CD8-positive, alpha-beta memory T cell (primary cell): Measurements from ENCODE around the gene MYEOV. TPM values are rescaled to one million over a fixed set of nuclear protein-coding genes. Genes with fewer than 3 reads are reported as not detected.

ENCODE experiments used
- CTCF ChIA-PET: fragments of 350-600 bp; sonication (Branson Sonifier 250); formaldehyde crosslinking; loops from one replicate; lab custom pipeline; 2021; ENCODE audit warnings: antibody characterized with exemption; lab: Charles Lee
- POLR2A ChIA-PET: fragments of 350-600 bp; sonication (Branson Sonifier 250); formaldehyde crosslinking; loops from one replicate; lab custom pipeline; 2021; ENCODE audit warnings: antibody characterized with exemption; lab: Charles Lee
- DNase-seq, 5 donors: peaks; one replicate each; pipeline versions ENCODE4 v3.0.0 to v3.0.0-alpha.2; 2020 to 2022; ENCODE audit warnings: mixed read lengths in 1 of 5
- H3K27ac ChIP-seq: one replicate; pipeline ENCODE4 v1.7.0; 2013; ENCODE audit warnings: low read depth, mild to moderate bottlenecking, low read length, moderate library complexity
- H3K27me3 ChIP-seq: 2 replicates; pipeline ENCODE4 v1.7.0; 2013; ENCODE audit warnings: low read length, mild to moderate bottlenecking; ENCODE audit not compliant: insufficient read depth, poor library complexity, severe bottlenecking
- H3K36me3 ChIP-seq: 2 replicates; pipeline ENCODE4 v1.7.0; 2013; ENCODE audit warnings: mild to moderate bottlenecking, low read length, moderate library complexity; ENCODE audit not compliant: insufficient read depth
- H3K4me1 ChIP-seq: 2 replicates; pipeline ENCODE4 v1.7.0; 2013; ENCODE audit warnings: mild to moderate bottlenecking, low read length, moderate library complexity; ENCODE audit not compliant: insufficient read depth
- H3K4me3 ChIP-seq: 2 replicates; pipeline ENCODE4 v1.7.0; 2013; ENCODE audit warnings: mild to moderate bottlenecking, low read length
- H3K9me3 ChIP-seq: 2 replicates; pipeline ENCODE4 v1.7.0; 2013; ENCODE audit warnings: mild to moderate bottlenecking, low read length
- H3K27ac Mint-ChIP-seq, 8 donors: one replicate each; pipeline ENCODE4 v1.8.0; 2020 to 2021; ENCODE audit warnings: mixed read lengths in 8 of 8, mild to moderate bottlenecking in 6 of 8, inconsistent platforms in 3 of 8, moderate library complexity in 3 of 8
- H3K27me3 Mint-ChIP-seq, 2 donors: one replicate each; pipeline ENCODE4 v1.8.0; 2020 to 2021; ENCODE audit warnings: mixed read lengths in 2 of 2, mild to moderate bottlenecking in 1 of 2, moderate library complexity in 1 of 2
- H3K36me3 Mint-ChIP-seq, 3 donors: one replicate each; pipeline ENCODE4 v1.8.0; 2020 to 2021; ENCODE audit warnings: mixed read lengths in 3 of 3, inconsistent platforms in 1 of 3, mild to moderate bottlenecking in 1 of 3
- H3K4me1 Mint-ChIP-seq, 3 donors: one replicate each; pipeline ENCODE4 v1.8.0; 2020 to 2021; ENCODE audit warnings: mixed read lengths in 3 of 3, inconsistent platforms in 1 of 3, mild to moderate bottlenecking in 1 of 3
- H3K4me3 Mint-ChIP-seq, 7 donors: one replicate each; pipeline ENCODE4 v1.8.0; 2020 to 2021; ENCODE audit warnings: mixed read lengths in 7 of 7, mild to moderate bottlenecking in 6 of 7, moderate library complexity in 4 of 7, inconsistent platforms in 2 of 7
- H3K9me3 Mint-ChIP-seq, 5 donors: one replicate each; pipeline ENCODE4 v1.8.0; 2020 to 2022; ENCODE audit warnings: mixed read lengths in 5 of 5, mild to moderate bottlenecking in 3 of 5, moderate library complexity in 2 of 5, inconsistent platforms in 1 of 5
- polyA plus RNA-seq: library from polyadenylated mRNA; unstranded; fragments of 300-500 nt; fragmentation: Illumina TruSeq; gene quantifications from one replicate; pipeline ENCODE4 v1.2.3, GENCODE V29; 2021
- total RNA-seq, 2 experiments: library from RNA; stranded (reverse); gene quantifications; one replicate each; pipeline ENCODE4 v1.2.3, GENCODE V29; 2021

Gene MYEOV
- total and polyA plus RNA-seq, 3 experiments from 2014 or later = 0.89 TPM; not detected in 2

- Mint-ChIP-seq H3K4me3 (no peak overlapping the region), H3K36me3 (no peaks in the 10 kb centered on the region), H3K27ac (peak overlapping the region in 1 of 8 donors; percentile 66), H3K4me1 (peaks cover 10 to 14% (median 11%) of the 10 kb centered on the region in 3 donors), H3K27me3 (peaks cover 0 to 2% of the 10 kb centered on the region in 2 donors), H3K9me3 (no peaks in the 10 kb centered on the region)
- Histone ChIP-seq H3K27me3 (no peaks in the 10 kb centered on the region), H3K4me1 (peaks cover 4% of the 10 kb centered on the region), H3K9me3 (no peaks in the 10 kb centered on the region), H3K27ac (no peak overlapping the region), H3K4me3 (no peak overlapping the region), H3K36me3 (no peaks in the 10 kb centered on the region)
- ChIA-PET POLR2A (no interaction called here), CTCF (no interaction called here)
- DNase-seq = no peak
Observed at GRCh38 chr11:69304258-69304657, 10.3 kb downstream of the MYEOV start.

GRCh38 chr11:69304686-69305085, 10.7 kb downstream of the MYEOV start:
- DNase-seq = no peak
- ChIA-PET CTCF (no interaction called here), POLR2A (no interaction called here)
- Mint-ChIP-seq H3K4me1 (peaks cover 6 to 11% (median 9%) of the 10 kb centered on the region in 3 donors), H3K27ac (peak overlapping the region in 2 of 8 donors; percentile 16 to 66), H3K36me3 (no peaks in the 10 kb centered on the region), H3K4me3 (no peak overlapping the region), H3K27me3 (peaks cover 0 to 2% of the 10 kb centered on the region in 2 donors), H3K9me3 (no peaks in the 10 kb centered on the region)
- no peak overlapping the region for H3K27ac ChIP-seq
- H3K36me3 ChIP-seq = no peaks in the 10 kb centered on the region
- no peaks in the 10 kb centered on the region for H3K27me3 ChIP-seq
- H3K9me3 ChIP-seq = no peaks in the 10 kb centered on the region
- no peaks in the 10 kb centered on the region for H3K4me1 ChIP-seq
- H3K4me3 ChIP-seq = no peak overlapping the region

DNA sequence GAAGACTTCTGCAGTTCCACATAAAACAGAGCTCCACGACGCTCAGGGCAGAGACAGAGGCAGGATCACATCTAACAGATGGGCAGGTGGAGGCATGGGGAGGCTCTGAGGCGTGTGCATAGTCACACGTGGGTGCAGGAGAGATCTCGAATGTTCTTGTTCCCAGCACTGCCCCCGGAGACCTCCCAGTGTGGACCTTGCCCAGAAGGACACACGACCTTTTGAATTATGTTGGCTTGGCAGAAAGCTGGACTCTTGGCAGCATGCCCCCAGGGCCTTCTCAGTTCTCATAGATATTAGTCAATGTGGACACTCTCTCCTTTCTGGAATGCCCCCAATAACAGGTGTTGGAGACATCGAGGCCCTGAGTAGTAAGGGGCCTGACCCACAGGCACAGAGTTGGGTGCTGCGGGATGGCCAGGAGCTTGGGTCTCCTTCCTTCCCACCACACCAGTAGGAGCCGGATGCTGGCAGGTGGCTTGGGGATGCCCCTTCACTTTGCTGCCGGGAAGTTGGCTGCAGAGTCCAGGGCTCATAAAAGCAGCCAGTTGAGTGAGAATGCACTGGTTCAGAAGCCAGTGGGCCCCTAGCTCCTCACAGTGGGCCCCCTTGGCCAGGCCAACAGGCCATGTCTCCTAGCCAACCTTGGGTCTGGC, 12.1 kb downstream of the MYEOV start:
- ChIA-PET CTCF (no interaction called here), POLR2A (interaction anchor here (0.6 kb wide), 1 partner anchor 11 kb away, joined by 6 read pairs; no protein-coding TSS in a partner anchor)
- Histone ChIP-seq H3K27me3 (no peaks in the 10 kb centered on the region), H3K4me1 (peaks cover 8% of the 10 kb centered on the region), H3K27ac (no peak overlapping the region), H3K4me3 (no peak overlapping the region), H3K36me3 (no peaks in the 10 kb centered on the region), H3K9me3 (no peaks in the 10 kb centered on the region)
- H3K4me3 Mint-ChIP-seq = no peak overlapping the region
- H3K9me3 Mint-ChIP-seq = no peaks in the 10 kb centered on the region
- H3K4me1 Mint-ChIP-seq = peaks cover 9 to 15% (median 13%) of the 10 kb centered on the region in 3 donors
- no peaks in the 10 kb centered on the region for H3K36me3 Mint-ChIP-seq
- no peak for DNase-seq
- H3K27me3 Mint-ChIP-seq = peaks cover 0 to 2% of the 10 kb centered on the region in 2 donors
- no peak overlapping the region for H3K27ac Mint-ChIP-seq

GRCh38 chr11:69306821-69307220, 12.9 kb downstream of the MYEOV start:
- POLR2A ChIA-PET = no interaction called here

GRCh38 chr11:69307421-69307820, 13.5 kb downstream of the MYEOV start:
- H3K36me3 ChIP-seq = no peaks in the 10 kb centered on the region
- ChIA-PET CTCF (interaction anchor here (1.2 kb wide), 1 partner anchor 15 kb away, joined by 3 read pairs; no protein-coding TSS in a partner anchor), POLR2A (no interaction called here)
- Mint-ChIP-seq H3K36me3 (no peaks in the 10 kb centered on the region), H3K9me3 (no peaks in the 10 kb centered on the region), H3K27ac (no peak overlapping the region), H3K4me1 (peaks cover 22 to 29% (median 26%) of the 10 kb centered on the region in 3 donors), H3K27me3 (peaks cover 0 to 2% of the 10 kb centered on the region in 2 donors), H3K4me3 (no peak overlapping the region)
- H3K4me1 ChIP-seq = peaks cover 21% of the 10 kb centered on the region
- no peak for DNase-seq
- no peak overlapping the region for H3K4me3 ChIP-seq
- no peaks in the 10 kb centered on the region for H3K27me3 ChIP-seq
- H3K27ac ChIP-seq = no peak overlapping the region
- H3K9me3 ChIP-seq = no peaks in the 10 kb centered on the region

More at GRCh38 chr11:69306821-69307220, 12.9 kb downstream of the MYEOV start:
- peaks cover 17 to 23% (median 20%) of the 10 kb centered on the region in 3 donors for H3K4me1 Mint-ChIP-seq
- CTCF ChIA-PET = no interaction called here
- no peaks in the 10 kb centered on the region for H3K9me3 Mint-ChIP-seq
- H3K27ac Mint-ChIP-seq = no peak overlapping the region
- no peak overlapping the region for H3K4me3 Mint-ChIP-seq
- DNase-seq = no peak
- H3K27me3 ChIP-seq = no peaks in the 10 kb centered on the region
- no peaks in the 10 kb centered on the region for H3K36me3 ChIP-seq
- no peak overlapping the region for H3K4me3 ChIP-seq
- no peaks in the 10 kb centered on the region for H3K9me3 ChIP-seq
- no peak overlapping the region for H3K27ac ChIP-seq
- H3K4me1 ChIP-seq = peaks cover 16% of the 10 kb centered on the region
- H3K36me3 Mint-ChIP-seq = no peaks in the 10 kb centered on the region
- peaks cover 0 to 2% of the 10 kb centered on the region in 2 donors for H3K27me3 Mint-ChIP-seq

DNA sequence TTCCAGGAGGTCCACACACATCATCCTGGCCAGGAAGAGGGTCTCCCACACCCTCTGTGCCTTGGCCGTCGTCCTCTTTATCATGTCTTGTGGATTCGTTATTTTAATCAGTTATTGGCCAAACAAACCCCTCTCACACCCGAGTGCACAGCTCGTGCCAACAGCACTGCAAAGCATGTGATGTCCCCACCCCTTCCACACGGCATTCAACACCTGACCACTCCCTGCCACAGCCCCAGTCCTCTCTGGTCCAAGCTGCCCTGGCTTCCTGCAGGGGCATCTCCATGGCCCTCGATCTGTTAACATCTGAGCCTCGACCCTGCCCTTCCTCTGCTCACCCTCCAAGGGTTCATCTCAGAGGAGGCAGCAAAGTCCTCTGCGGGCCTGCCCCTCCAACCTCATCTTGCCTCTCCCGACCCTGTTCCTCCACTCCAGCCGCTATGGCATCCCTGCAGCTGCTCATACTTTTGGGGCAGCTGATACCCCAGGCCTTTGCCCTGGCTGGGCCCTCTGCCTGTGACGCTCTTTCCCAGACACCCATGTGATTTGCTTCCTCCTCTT, 14.0 kb downstream of the MYEOV start:
- Histone ChIP-seq H3K36me3 (no peaks in the 10 kb centered on the region), H3K4me1 (peaks cover 26% of the 10 kb centered on the region), H3K27ac (no peak overlapping the region), H3K27me3 (no peaks in the 10 kb centered on the region), H3K4me3 (no peak overlapping the region), H3K9me3 (no peaks in the 10 kb centered on the region)
- Mint-ChIP-seq H3K36me3 (no peaks in the 10 kb centered on the region), H3K27me3 (peaks cover 0 to 2% of the 10 kb centered on the region in 2 donors), H3K4me3 (no peak overlapping the region), H3K27ac (peak overlapping the region in 2 of 8 donors; percentile 79 to 93), H3K4me1 (peaks cover 23 to 30% (median 30%) of the 10 kb centered on the region in 3 donors), H3K9me3 (no peaks in the 10 kb centered on the region)
- no peak for DNase-seq
- CTCF ChIA-PET = interaction anchor here (1.2 kb wide), 1 partner anchor 15 kb away, joined by 3 read pairs; no protein-coding TSS in a partner anchor
- POLR2A ChIA-PET = no interaction called here

DNA sequence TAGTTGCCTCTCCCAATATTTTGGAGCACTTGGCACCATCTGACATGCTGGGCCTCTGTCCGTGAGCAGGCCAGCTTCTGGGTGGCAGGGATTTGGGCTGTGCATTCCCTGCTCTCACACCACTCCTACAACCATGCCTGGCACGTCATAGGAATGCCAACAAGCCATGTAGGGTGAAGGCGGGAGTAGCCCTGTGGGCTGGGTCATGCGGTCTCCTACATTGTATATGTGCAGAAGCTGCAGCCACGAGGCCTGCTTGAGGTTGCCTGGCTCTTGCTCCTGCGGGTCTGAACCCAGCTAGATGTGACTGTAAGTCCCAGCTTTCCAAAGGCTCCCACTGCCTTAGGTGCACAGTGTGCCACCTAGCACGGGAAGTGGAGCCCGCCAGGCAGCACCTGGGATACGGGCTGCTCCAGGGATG, 14.5 kb downstream of the MYEOV start:
- no peaks in the 10 kb centered on the region for H3K36me3 ChIP-seq
- no peak overlapping the region for H3K4me3 ChIP-seq
- ChIA-PET CTCF (interaction anchor here (1.1 to 1.2 kb wide), 2 partner anchors 11 to 16 kb away, joined by 3 read pairs; no protein-coding TSS in a partner anchor), POLR2A (no interaction called here)
- Mint-ChIP-seq H3K4me1 (peaks cover 23 to 30% (median 30%) of the 10 kb centered on the region in 3 donors), H3K36me3 (no peaks in the 10 kb centered on the region), H3K27me3 (peaks cover 0 to 2% of the 10 kb centered on the region in 2 donors), H3K27ac (no peak overlapping the region), H3K9me3 (no peaks in the 10 kb centered on the region), H3K4me3 (no peak overlapping the region)
- no peaks in the 10 kb centered on the region for H3K27me3 ChIP-seq
- peaks cover 29% of the 10 kb centered on the region for H3K4me1 ChIP-seq
- no peak overlapping the region for H3K27ac ChIP-seq
- no peaks in the 10 kb centered on the region for H3K9me3 ChIP-seq
- no peak for DNase-seq
